HepG2 (cell line): ENCODE results near the gene CFAP45. TPM values are rescaled to one million over a fixed set of nuclear protein-coding genes. Genes with fewer than 3 reads are reported as not detected.

Source experiments
- ATAC-seq: fragments of 200-7000 bp; cut with Tn5 transposase; 3 replicates; pipeline ENCODE4 v1.9.1; 2020; ENCODE audit warnings: mild to moderate bottlenecking, moderate library complexity
- BruUV-seq: library from RNA; stranded (reverse); fragments of 400-500 nt; replicated peaks from 2 replicates; lab custom pipeline; 2021; lab: Mats Ljungman, UMichigan
- CTCF ChIA-PET: fragments of 300-600 bp; formaldehyde crosslinking; extraction: SDS; loops from one replicate; lab custom pipeline; 2021; ENCODE audit warnings: low total read pairs, inconsistent platforms, low intra/inter-chr PET ratio; lab: Yijun Ruan, JAX
- POLR2A ChIA-PET: fragments of 350-600 bp; sonication (Branson Sonifier 250); formaldehyde crosslinking; loops from one replicate; lab custom pipeline; 2020; ENCODE audit warnings: antibody characterized with exemption, inconsistent platforms; lab: Yijun Ruan, JAX
- DNase-seq: peaks from one replicate; pipeline ENCODE4 v3.0.0-alpha.2; 2015; ENCODE audit warnings: low spot score
- FAIRE-seq: peaks from 3 replicates; lab custom pipeline; 2011; peaks lifted over from hg19 to GRCh38; lab: Jason Lieb, UNC
- H2AFZ ChIP-seq: one replicate; pipeline ENCODE4 v1.6.1; 2011; ENCODE audit warnings: low read length, inconsistent platforms
- H3K27ac ChIP-seq: fragments of 300-600 bp; 3 replicates; pipeline ENCODE4 v1.8.0; 2011; ENCODE audit warnings: mixed run types, mild to moderate bottlenecking, mixed read lengths, low read length, inconsistent platforms; ENCODE audit not compliant: insufficient read depth; ENCODE audit errors: extremely low read length
- H3K27me3 ChIP-seq, 2 experiments: fragments of 200-600 bp in 1 of 2; 2 replicates in 1 of 2; 3 replicates in 1 of 2; pipeline versions ENCODE4 v1.6.0 to v1.8.0; 2011; ENCODE audit warnings: low read length in 2 of 2, mild to moderate bottlenecking in 2 of 2, moderate library complexity in 2 of 2, inconsistent platforms in 1 of 2; ENCODE audit not compliant: insufficient read depth in 2 of 2, control insufficient read depth in 1 of 2
- H3K36me3 ChIP-seq, 2 experiments: fragments of 200-600 bp in 1 of 2; replicated peaks in 1 of 2; 2 replicates in 1 of 2; 3 replicates in 1 of 2; pipeline versions ENCODE4 v1.5.1 to v1.8.0; 2011; ENCODE audit warnings: low read length in 2 of 2, inconsistent platforms in 1 of 2; ENCODE audit not compliant: insufficient read depth in 2 of 2, control insufficient read depth in 1 of 2
- H3K4me1 ChIP-seq: 2 replicates; pipeline ENCODE4 v1.5.1; 2012; ENCODE audit warnings: low read length, inconsistent platforms; ENCODE audit not compliant: insufficient read depth
- H3K4me2 ChIP-seq: 2 replicates; pipeline ENCODE4 v1.6.0; 2011; ENCODE audit warnings: low read depth, low read length, inconsistent platforms
- H3K4me3 ChIP-seq, 3 experiments: fragments of 200-600 bp in 1 of 3; sonication (generic), shearing (Covaris generic) in 1 of 3; replicated peaks in 1 of 3; 2 replicates each; pipeline ENCODE4 v1.5.1; 2011 to 2016; ENCODE audit warnings: low read length in 3 of 3, inconsistent platforms in 2 of 3, low read depth in 2 of 3, mild to moderate bottlenecking in 2 of 3, control low read depth in 1 of 3, mixed read lengths in 1 of 3; ENCODE audit not compliant: insufficient read depth in 1 of 3
- H3K79me2 ChIP-seq: one replicate; pipeline ENCODE4 v1.6.1; 2011; ENCODE audit warnings: low read length, inconsistent platforms; ENCODE audit not compliant: insufficient read depth
- H3K9ac ChIP-seq: 2 replicates; pipeline ENCODE4 v1.6.0; 2011; ENCODE audit warnings: mild to moderate bottlenecking, low read depth, low read length, inconsistent platforms; ENCODE audit not compliant: insufficient read depth
- H3K9me3 ChIP-seq: 2 replicates; pipeline ENCODE4 v1.5.1; 2012; ENCODE audit warnings: mild to moderate bottlenecking, low read length
- H4K20me1 ChIP-seq: 2 replicates; pipeline ENCODE4 v1.6.0; 2011; ENCODE audit warnings: inconsistent platforms, mild to moderate bottlenecking, low read length, moderate library complexity; ENCODE audit not compliant: insufficient read depth
- BRD4 ChIP-seq: sonication (generic); formaldehyde crosslinking; IDR thresholded peaks from 2 replicates; pipeline ENCODE4 v1.4.0; 2020; ENCODE audit warnings: missing genetic modification reagents
- CHCHD3 ChIP-seq: sonication (generic); formaldehyde crosslinking; IDR thresholded peaks from 2 replicates; pipeline ENCODE4 v1.8.0; 2022; ENCODE audit warnings: mild to moderate bottlenecking, missing genetic modification reagents, moderate library complexity
- FOSL2 ChIP-seq: sonication (generic); formaldehyde crosslinking; IDR thresholded peaks from 2 replicates; pipeline ENCODE4 v1.4.0; 2020; ENCODE audit warnings: missing genetic modification reagents
- NCOR1 ChIP-seq: fragments of 200-600 bp; sonication (generic); IDR thresholded peaks from 2 replicates; pipeline ENCODE4 v1.7.0; 2017; ENCODE audit warnings: antibody characterized with exemption, low read length, borderline replicate concordance
- NRL ChIP-seq: sonication (generic); formaldehyde crosslinking; IDR thresholded peaks from 2 replicates; pipeline ENCODE4 v1.5.0; 2020; ENCODE audit warnings: missing genetic modification reagents, mild to moderate bottlenecking, moderate library complexity, borderline replicate concordance
- PITX1 ChIP-seq: sonication (generic); formaldehyde crosslinking; IDR thresholded peaks from 2 replicates; pipeline ENCODE4 v1.5.1; 2020; ENCODE audit warnings: mild to moderate bottlenecking, missing genetic modification reagents
- PTBP1 ChIP-seq: fragments of 200-400 bp; formaldehyde crosslinking; IDR thresholded peaks from 2 replicates; pipeline ENCODE4 v1.6.1; 2018; ENCODE audit warnings: low read length, low read depth; ENCODE audit not compliant: poor library complexity, severe bottlenecking
- REL ChIP-seq: sonication (generic); formaldehyde crosslinking; conservative IDR thresholded peaks from 2 replicates; pipeline ENCODE4 v1.8.0; 2022; ENCODE audit warnings: mild to moderate bottlenecking, missing genetic modification reagents, moderate library complexity
- RFXAP ChIP-seq: sonication (generic); formaldehyde crosslinking; IDR thresholded peaks from 2 replicates; pipeline ENCODE4 v1.4.0; 2020; ENCODE audit warnings: missing genetic modification reagents, borderline replicate concordance
- SRY ChIP-seq: sonication (generic); formaldehyde crosslinking; IDR thresholded peaks from 2 replicates; pipeline ENCODE4 v1.8.0; 2022; ENCODE audit warnings: mild to moderate bottlenecking, missing genetic modification reagents
- ZC3H13 ChIP-seq: sonication (generic); formaldehyde crosslinking; IDR thresholded peaks from 2 replicates; pipeline ENCODE4 v1.8.1; 2023; ENCODE audit warnings: mild to moderate bottlenecking, missing genetic modification reagents, moderate library complexity
- ZKSCAN1 ChIP-seq: fragments of 150-350 bp; IDR thresholded peaks from 2 replicates; pipeline ENCODE4 v1.6.1; 2014; ENCODE audit warnings: low read length
- ZNF264 ChIP-seq: sonication (generic); formaldehyde crosslinking; IDR thresholded peaks from 2 replicates; pipeline ENCODE4 v1.4.0; 2020; ENCODE audit warnings: missing genetic modification reagents
- ZNF672 ChIP-seq: sonication (generic); formaldehyde crosslinking; IDR thresholded peaks from 2 replicates; pipeline ENCODE4 v1.8.1; 2022; ENCODE audit warnings: missing genetic modification reagents
- ZSCAN30 ChIP-seq: sonication (generic); formaldehyde crosslinking; IDR thresholded peaks from 2 replicates; pipeline ENCODE4 v1.5.0; 2020; ENCODE audit warnings: mild to moderate bottlenecking, missing genetic modification reagents
- ZSCAN31 ChIP-seq: sonication (generic); formaldehyde crosslinking; IDR thresholded peaks from 2 replicates; pipeline ENCODE4 v1.5.0; 2020; ENCODE audit warnings: low read depth, mild to moderate bottlenecking, missing genetic modification reagents
- WGBS: methylation state at CpG from one replicate; pipeline ENCODE4 v1.1.6; 2017; ENCODE audit warnings: low lambda C conversion rate; 5-methylcytosine and 5-hydroxymethylcytosine counted together
- in situ Hi-C: cut with HindIII; loops from 2 replicates; pipeline ENCODE4 v1.10.0; 2017; ENCODE audit warnings: low pct_unique_long_range_greater_than_20kb; ENCODE audit not compliant: extremely low pct_ligation_motif_present
- intact Hi-C: fragments of 100-400 bp; cut with micrococcal nuclease; formaldehyde crosslinking; loops from one replicate; pipeline ENCODE4 v1.10.0; 2022; ENCODE audit not compliant: unreplicated experiment
- polyA plus RNA-seq, 8 experiments: library from polyadenylated mRNA; depleted of rRNA in 3 of 8; stranded (reverse) in 7 of 8; unstranded in 1 of 8; fragments of >200 nt; fragmentation: Illumina TruSeq in 4 of 8; extraction: Trizol in 4 of 8; gene quantifications; 2 replicates each; pipeline versions ENCODE4 v1.2.1 to v1.2.3, GENCODE V29; 2011 to 2016; ENCODE audit warnings: low read depth in 4 of 8, missing spikeins in 1 of 8, mixed read lengths in 1 of 8; ENCODE audit not compliant: insufficient read depth in 1 of 8
- total RNA-seq, 5 experiments: library from RNA; depleted of rRNA; stranded (reverse); fragments of >200 nt; fragmentation: Illumina TruSeq; extraction: Trizol; gene quantifications; 2 replicates each; pipeline ENCODE4 v1.2.3, GENCODE V29; 2016; ENCODE audit warnings: low read depth in 1 of 5
- TF ChIP-seq, protein P1 (sequence below): sonication (generic); formaldehyde crosslinking; IDR thresholded peaks from 2 replicates; pipeline ENCODE4 v1.5.0; 2020; ENCODE audit warnings: mild to moderate bottlenecking, missing genetic modification reagents, borderline replicate concordance
- TF ChIP-seq, protein P2 (sequence below): IDR thresholded peaks from 2 replicates; pipeline ENCODE4 v1.6.1; 2016; ENCODE audit warnings: mild to moderate bottlenecking, missing biosample characterization, missing genetic modification reagents

CFAP45 gene
- total and polyA plus RNA-seq, 2 of the 13 experiments (the other 11 are each of a cell fraction or from before 2014, with no cell fraction given), result not detected

DNA sequence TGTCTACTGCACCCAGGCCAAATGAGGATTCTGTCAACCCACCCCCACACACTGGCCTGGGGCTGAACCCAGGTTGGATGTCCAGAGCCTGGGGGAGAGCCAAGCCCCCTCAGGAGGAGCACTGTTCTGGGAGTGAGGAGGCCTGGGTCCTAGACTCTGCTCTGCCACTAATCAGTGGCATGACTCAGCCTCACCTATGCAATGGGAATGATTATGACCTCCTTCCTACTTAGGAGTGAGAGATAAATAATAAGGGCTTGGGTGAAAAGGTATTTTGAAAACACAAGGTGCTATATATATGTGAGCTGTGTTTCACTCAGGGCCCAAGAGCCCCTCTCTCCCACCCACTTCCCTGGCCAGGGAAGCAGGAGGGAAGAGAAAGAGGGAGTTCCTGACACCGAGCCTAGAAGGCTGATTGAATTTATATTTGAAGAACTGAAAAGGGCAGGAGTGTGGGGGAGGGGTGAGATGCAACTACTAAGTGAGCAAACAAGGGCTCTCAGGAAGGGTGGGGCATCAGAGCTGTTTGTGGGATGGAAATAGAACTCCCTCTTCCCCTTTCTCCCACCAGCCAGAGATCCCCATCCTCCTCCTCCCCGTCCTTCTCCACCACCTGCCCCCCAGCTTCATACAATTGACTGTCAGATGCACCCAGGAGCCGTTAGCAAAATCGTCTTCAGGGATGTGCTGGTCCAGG, 37.2 kb upstream of the CFAP45 start (continued):
- TF ChIP-seq, protein P1, sequence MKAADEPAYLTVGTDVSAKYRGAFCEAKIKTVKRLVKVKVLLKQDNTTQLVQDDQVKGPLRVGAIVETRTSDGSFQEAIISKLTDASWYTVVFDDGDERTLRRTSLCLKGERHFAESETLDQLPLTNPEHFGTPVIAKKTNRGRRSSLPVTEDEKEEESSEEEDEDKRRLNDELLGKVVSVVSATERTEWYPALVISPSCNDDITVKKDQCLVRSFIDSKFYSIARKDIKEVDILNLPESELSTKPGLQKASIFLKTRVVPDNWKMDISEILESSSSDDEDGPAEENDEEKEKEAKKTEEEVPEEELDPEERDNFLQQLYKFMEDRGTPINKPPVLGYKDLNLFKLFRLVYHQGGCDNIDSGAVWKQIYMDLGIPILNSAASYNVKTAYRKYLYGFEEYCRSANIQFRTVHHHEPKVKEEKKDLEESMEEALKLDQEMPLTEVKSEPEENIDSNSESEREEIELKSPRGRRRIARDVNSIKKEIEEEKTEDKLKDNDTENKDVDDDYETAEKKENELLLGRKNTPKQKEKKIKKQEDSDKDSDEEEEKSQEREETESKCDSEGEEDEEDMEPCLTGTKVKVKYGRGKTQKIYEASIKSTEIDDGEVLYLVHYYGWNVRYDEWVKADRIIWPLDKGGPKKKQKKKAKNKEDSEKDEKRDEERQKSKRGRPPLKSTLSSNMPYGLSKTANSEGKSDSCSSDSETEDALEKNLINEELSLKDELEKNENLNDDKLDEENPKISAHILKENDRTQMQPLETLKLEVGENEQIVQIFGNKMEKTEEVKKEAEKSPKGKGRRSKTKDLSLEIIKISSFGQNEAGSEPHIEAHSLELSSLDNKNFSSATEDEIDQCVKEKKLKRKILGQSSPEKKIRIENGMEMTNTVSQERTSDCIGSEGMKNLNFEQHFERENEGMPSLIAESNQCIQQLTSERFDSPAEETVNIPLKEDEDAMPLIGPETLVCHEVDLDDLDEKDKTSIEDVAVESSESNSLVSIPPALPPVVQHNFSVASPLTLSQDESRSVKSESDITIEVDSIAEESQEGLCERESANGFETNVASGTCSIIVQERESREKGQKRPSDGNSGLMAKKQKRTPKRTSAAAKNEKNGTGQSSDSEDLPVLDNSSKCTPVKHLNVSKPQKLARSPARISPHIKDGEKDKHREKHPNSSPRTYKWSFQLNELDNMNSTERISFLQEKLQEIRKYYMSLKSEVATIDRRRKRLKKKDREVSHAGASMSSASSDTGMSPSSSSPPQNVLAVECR (CRISPR knock-in tag), result no peak

DNA sequence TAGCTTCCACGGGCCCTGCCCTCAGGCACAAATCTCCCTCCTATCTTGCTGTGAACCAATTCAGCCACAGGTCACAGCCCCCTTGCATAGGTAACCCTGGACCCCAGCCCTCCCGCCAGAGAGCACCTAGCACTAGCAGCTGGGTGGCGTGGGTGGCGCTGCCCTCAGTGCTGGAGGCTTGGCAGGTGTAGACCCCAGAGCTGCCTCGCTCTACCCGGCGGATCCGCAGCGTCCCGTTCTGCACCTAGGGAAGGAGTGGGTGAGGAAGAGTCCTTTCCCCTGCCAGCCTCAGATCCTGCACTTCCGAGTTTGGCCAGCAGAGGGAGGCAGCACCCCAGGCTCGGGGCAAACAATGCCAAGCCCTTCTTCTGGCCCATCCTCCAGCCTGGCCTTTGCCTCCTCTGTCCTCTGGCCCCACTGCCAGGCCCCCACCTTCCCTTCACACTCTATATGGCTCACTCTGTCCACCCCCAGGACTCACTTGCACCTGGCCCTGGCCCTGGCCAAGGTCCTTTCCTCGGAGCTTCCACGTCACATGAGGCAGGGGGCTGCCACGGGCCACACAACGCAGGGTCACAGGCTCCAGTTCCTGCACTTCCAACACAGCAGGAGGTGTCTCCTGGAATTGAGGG, 36.4 kb upstream of the CFAP45 start:
- Histone ChIP-seq H3K9me3 (no peaks in the 10 kb centered on the region), H4K20me1 (no peaks in the 10 kb centered on the region), H3K4me2 (no peak overlapping the region), H3K4me3 (no peak overlapping the region), H3K27me3 (peaks cover 13 to 51% of the 10 kb centered on the region in 2 experiments; a peak in 4 of 5 replicates), H3K9ac (no peak overlapping the region), H3K4me1 (peaks cover 13% of the 10 kb centered on the region), H2AFZ (no peak overlapping the region), H3K27ac (no peak overlapping the region), H3K36me3 (no peaks in the 10 kb centered on the region), H3K79me2 (no peaks in the 10 kb centered on the region)
- ChIA-PET POLR2A (no interaction called here), CTCF (interaction anchor here (1.2 to 2.4 kb wide), 3 partner anchors 44 to 142 kb away, joined by 3 to 57 read pairs (median 6); no protein-coding TSS in a partner anchor)
- DNase-seq (peak; percentile 30), FAIRE-seq (peak; percentile 63), ATAC-seq (peak; percentile 87)
- WGBS, result 51% methylated on average over 6 of the region's 16 CpGs
- BruUV-seq, result no TSS peak
- in situ Hi-C loops (loop anchor here (5.0 kb wide), 2 partner anchors 71 to 146 kb away; partner anchors contain the start of gene KCNJ9), intact Hi-C loops (loop anchor here (1.0 to 5.0 kb wide), 3 partner anchors 71 to 141 kb away; no protein-coding TSS in a partner anchor)
- TF ChIP-seq NCOR1, result no peak
- TF ChIP-seq ZKSCAN1, result peak; percentile 48; the same call in 1 of the 2 replicates
- no peak for TF ChIP-seq ZSCAN30 (CRISPR knock-in tag)
- no peak for TF ChIP-seq BRD4 (CRISPR knock-in tag)
- no peak for TF ChIP-seq ZC3H13 (CRISPR knock-in tag)
- TF ChIP-seq NRL (CRISPR knock-in tag), result peak; percentile 64; the same call in 1 of the 2 replicates
- TF ChIP-seq, protein P2, sequence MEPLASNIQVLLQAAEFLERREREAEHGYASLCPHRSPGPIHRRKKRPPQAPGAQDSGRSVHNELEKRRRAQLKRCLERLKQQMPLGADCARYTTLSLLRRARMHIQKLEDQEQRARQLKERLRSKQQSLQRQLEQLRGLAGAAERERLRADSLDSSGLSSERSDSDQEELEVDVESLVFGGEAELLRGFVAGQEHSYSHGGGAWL, result no peak
- no peak for TF ChIP-seq ZNF264
- peak; percentile 15; the same call in 1 of the 2 replicates for TF ChIP-seq FOSL2 (CRISPR knock-in tag)
- peak; percentile 30; the same call in 1 of the 2 replicates for TF ChIP-seq SRY (CRISPR knock-in tag)
- TF ChIP-seq PTBP1, result peak; percentile 85
- TF ChIP-seq RFXAP (CRISPR knock-in tag), result no peak
- TF ChIP-seq ZSCAN31 (CRISPR knock-in tag), result no peak
- no peak for TF ChIP-seq CHCHD3
- TF ChIP-seq PITX1, result peak; percentile 41; the same call in 1 of the 2 replicates
- no peak for TF ChIP-seq ZNF672 (CRISPR knock-in tag)
- no peak for TF ChIP-seq REL (CRISPR knock-in tag)
